Measurements from ENCODE around the gene TFDP3.

- TF ChIP-seq POLR2AphosphoS5 (IDR thresholded peaks at IDR 0.05) (no peak), POLR2A (IDR thresholded peaks at IDR 0.05) (no peak)
Measured at GRCh38 chrX:133246921-133247320, 28.8 kb upstream of the TFDP3 start.
